Endothelial cell of umbilical vein (primary cell): Measurements from ENCODE around the gene MLPH. TPM values are rescaled to one million over a fixed set of nuclear protein-coding genes. Genes with fewer than 3 reads are reported as not detected.

ENCODE experiments used
- BruUV-seq: library from RNA; stranded (reverse); fragments of 400-500 nt; replicated peaks from 2 replicates; lab custom pipeline; 2021; lab: Mats Ljungman, UMichigan
- CTCF ChIA-PET: fragments of 300-600, 350-600 bp; sonication (Branson Sonifier 250); formaldehyde crosslinking; loops from one replicate; lab custom pipeline; 2021; ENCODE audit warnings: antibody characterized with exemption, inconsistent platforms; lab: Charles Lee
- POLR2A ChIA-PET: fragments of 300-600, 350-600 bp; sonication (Branson Sonifier 250); formaldehyde crosslinking; loops from one replicate; lab custom pipeline; 2021; ENCODE audit warnings: antibody characterized with exemption, inconsistent platforms; lab: Charles Lee
- DNase-seq: peaks from one replicate; pipeline ENCODE4 v3.0.0-alpha.2; 2011; ENCODE audit warnings: low read depth, low spot score
- FAIRE-seq: peaks from 2 replicates; lab custom pipeline; 2011; peaks lifted over from hg19 to GRCh38; lab: Jason Lieb, UNC
- H2AFZ ChIP-seq: 2 replicates; pipeline ENCODE4 v1.6.0; 2012; ENCODE audit warnings: low read depth, low read length, control low read depth, inconsistent platforms
- H3K27ac ChIP-seq: 2 replicates; pipeline ENCODE4 v1.5.1; 2011; ENCODE audit warnings: low read depth, mild to moderate bottlenecking, control low read depth, low read length, moderate library complexity; ENCODE audit not compliant: insufficient read depth
- H3K27me3 ChIP-seq, 2 experiments: 2 replicates each; pipeline versions ENCODE4 v1.6.0 to v1.6.1; 2011; ENCODE audit warnings: low read length in 2 of 2, mixed read lengths in 1 of 2; ENCODE audit not compliant: control insufficient read depth in 2 of 2, insufficient read depth in 2 of 2
- H3K36me3 ChIP-seq, 2 experiments: 2 replicates in 1 of 2; 3 replicates in 1 of 2; pipeline ENCODE4 v1.5.1; 2011; ENCODE audit warnings: low read length in 2 of 2, mild to moderate bottlenecking in 1 of 2, moderate library complexity in 1 of 2; ENCODE audit not compliant: control insufficient read depth in 2 of 2, insufficient read depth in 2 of 2; ENCODE audit errors: extremely low read depth in 1 of 2
- H3K4me1 ChIP-seq: 3 replicates; pipeline ENCODE4 v1.5.1; 2011; ENCODE audit warnings: mild to moderate bottlenecking, low read length; ENCODE audit not compliant: control insufficient read depth, insufficient read depth; ENCODE audit errors: extremely low read depth
- H3K4me2 ChIP-seq: 2 replicates; pipeline ENCODE4 v1.6.1; 2011; ENCODE audit warnings: low read length, control low read depth, mixed read lengths; ENCODE audit not compliant: insufficient read depth
- H3K4me3 ChIP-seq, 3 experiments: fragments of 200-600 bp in 1 of 3; sonication (generic), shearing (Covaris generic) in 1 of 3; replicated peaks in 1 of 3; 2 replicates each; pipeline ENCODE4 v1.5.1; 2011 to 2016; ENCODE audit warnings: control low read depth in 3 of 3, low read length in 3 of 3, mild to moderate bottlenecking in 2 of 3, inconsistent platforms in 1 of 3, low read depth in 1 of 3, moderate library complexity in 1 of 3; ENCODE audit not compliant: insufficient read depth in 1 of 3
- H3K79me2 ChIP-seq: 2 replicates; pipeline ENCODE4 v1.6.0; 2012; ENCODE audit warnings: low read length, inconsistent platforms; ENCODE audit not compliant: control insufficient read depth, insufficient read depth
- H3K9ac ChIP-seq: replicated peaks from 2 replicates; pipeline ENCODE3; 2011; ENCODE audit warnings: low read length, control low read depth; ENCODE audit not compliant: insufficient read depth; ENCODE audit errors: extremely low read depth
- H3K9me1 ChIP-seq: replicated peaks from 3 replicates; pipeline ENCODE4 v1.6.0; 2011; ENCODE audit warnings: mild to moderate bottlenecking, low read length; ENCODE audit not compliant: control insufficient read depth, insufficient read depth; ENCODE audit errors: extremely low read depth
- H3K9me3 ChIP-seq: replicated peaks from 2 replicates; pipeline ENCODE4 v1.5.1; 2012; ENCODE audit warnings: low read length, inconsistent platforms; ENCODE audit not compliant: control insufficient read depth, insufficient read depth
- H4K20me1 ChIP-seq: replicated peaks from 2 replicates; pipeline ENCODE3; 2011; ENCODE audit warnings: mild to moderate bottlenecking, low read length; ENCODE audit not compliant: control insufficient read depth, insufficient read depth; ENCODE audit errors: extremely low read depth
- EZH2 ChIP-seq: IDR thresholded peaks from 2 replicates; pipeline ENCODE4 v1.6.1; 2012; ENCODE audit warnings: borderline replicate concordance, low read depth, mild to moderate bottlenecking, moderate library complexity, low read length, inconsistent platforms; ENCODE audit not compliant: severe bottlenecking
- FOS ChIP-seq: IDR thresholded peaks from 2 replicates; pipeline ENCODE4 v1.6.1; 2011; ENCODE audit warnings: mild to moderate bottlenecking, low read length, moderate library complexity, borderline replicate concordance; ENCODE audit not compliant: insufficient read depth
- GATA2 ChIP-seq: IDR thresholded peaks from 2 replicates; pipeline ENCODE4 v1.7.0; 2011; ENCODE audit warnings: low read depth, mild to moderate bottlenecking, moderate library complexity, mixed read lengths, low read length; ENCODE audit not compliant: insufficient read length, insufficient read depth
- JUN ChIP-seq: IDR thresholded peaks from 2 replicates; pipeline ENCODE4 v1.6.1; 2011; ENCODE audit warnings: borderline replicate concordance, low read depth; ENCODE audit not compliant: insufficient read length, insufficient read depth
- MYC ChIP-seq: IDR thresholded peaks from one replicate; pipeline ENCODE4 v1.6.1; 2011; ENCODE audit warnings: mild to moderate bottlenecking, low read depth, low read length
- POLR2A ChIP-seq: IDR thresholded peaks from 2 replicates; pipeline ENCODE4 v1.6.1; 2012; ENCODE audit warnings: low read depth, mild to moderate bottlenecking, control low read depth, low read length
- POLR2AphosphoS5 ChIP-seq: IDR thresholded peaks from 2 replicates; pipeline ENCODE4 v1.6.1; 2012; ENCODE audit warnings: low read depth, mild to moderate bottlenecking, control low read depth, low read length, moderate library complexity; ENCODE audit not compliant: insufficient read depth
- dilution Hi-C: fragments of 300-500 bp; cut with MboI; formaldehyde crosslinking; loops from one replicate; pipeline ENCODE4 v1.15.0; 2019; ENCODE audit warnings: low sequenced_read_pairs; ENCODE audit not compliant: extremely low pct_ligation_motif_present
- intact Hi-C: fragments of 100-400 bp; cut with micrococcal nuclease; formaldehyde crosslinking; loops from one replicate; pipeline ENCODE4 v1.10.0; 2022
- polyA plus RNA-seq, 4 experiments: library from polyadenylated mRNA; depleted of rRNA in 3 of 4; stranded (reverse) in 3 of 4; unstranded in 1 of 4; fragments of >200 nt; gene quantifications; 2 replicates each; pipeline versions ENCODE4 v1.2.1 to v1.2.3, GENCODE V29; 2011 to 2012; ENCODE audit warnings: missing spikeins in 1 of 4
- total RNA-seq: library from RNA; stranded (reverse); gene quantifications from 2 replicates; pipeline ENCODE4 v1.2.3, GENCODE V29; 2021
- TF ChIP-seq, protein P1 (sequence below), 2 donors: IDR thresholded peaks; 1 replicate in 1 of 2; 2 replicates in 1 of 2; pipeline ENCODE4 v1.5.1; 2011; ENCODE audit warnings: low read length in 2 of 2, mild to moderate bottlenecking in 2 of 2, moderate library complexity in 2 of 2, control low read depth in 1 of 2, inconsistent platforms in 1 of 2, low read depth in 1 of 2; ENCODE audit not compliant: insufficient read depth in 1 of 2; ENCODE audit errors: extremely low read depth in 1 of 2
- TF ChIP-seq, protein P2 (sequence below): IDR thresholded peaks from 2 replicates; pipeline ENCODE4 v1.6.1; 2011; ENCODE audit not compliant: insufficient read depth, insufficient read length

Gene MLPH
- total and polyA plus RNA-seq, 2 donors (not counting 3 experiments of a cell fraction or from before 2014, with no cell fraction given) = not detected

DNA sequence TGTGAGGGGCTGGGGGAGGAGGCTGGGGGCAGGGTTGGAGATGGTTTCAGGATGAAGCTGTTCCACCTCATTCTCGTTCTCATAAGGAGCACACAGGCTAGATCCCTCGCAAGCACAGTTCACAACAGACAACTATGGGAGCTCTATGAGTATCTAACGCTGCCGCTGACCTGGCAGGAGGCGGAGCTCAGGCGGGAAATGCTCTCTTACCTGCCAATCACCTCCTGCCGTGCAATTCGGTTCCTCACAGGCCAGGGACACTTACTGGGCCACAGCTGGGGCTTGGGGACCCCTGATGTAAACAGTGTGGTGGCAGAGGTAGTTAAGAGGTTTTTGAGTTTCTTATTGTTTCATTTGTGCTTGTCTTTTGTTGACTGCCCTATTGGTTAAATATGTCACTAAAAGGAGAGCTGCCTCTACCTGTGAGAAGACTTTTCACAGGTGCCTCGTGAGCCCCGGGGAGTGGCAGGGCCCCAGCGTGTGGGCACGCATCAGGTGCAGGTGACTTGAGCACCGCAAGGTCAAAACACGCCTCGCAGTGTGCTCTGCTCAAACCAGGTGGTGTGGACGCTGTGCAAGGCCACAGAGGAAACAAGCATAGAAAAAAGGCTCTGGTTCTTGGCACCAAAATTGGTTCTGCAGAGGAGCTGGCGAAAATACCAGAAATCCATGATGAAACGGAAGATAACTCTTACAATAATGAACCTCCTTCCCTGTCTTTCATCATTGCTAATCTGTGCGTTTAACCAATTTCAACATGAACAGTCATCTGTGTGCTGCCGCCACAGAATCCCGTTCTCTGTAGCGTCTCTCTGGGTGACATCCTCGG is 10.2 kb downstream of the MLPH start:
- H2AFZ ChIP-seq = no peak overlapping the region
- BruUV-seq = no TSS peak
- intact Hi-C loops = no loop called here

More for the DNA sequence above, 10.2 kb downstream of the MLPH start:
- H3K9me3 ChIP-seq = no peaks in the 10 kb centered on the region
- FAIRE-seq = no peak
- H3K79me2 ChIP-seq = no peaks in the 10 kb centered on the region
- peaks cover 16% of the 10 kb centered on the region for H3K4me1 ChIP-seq
- no peaks in the 10 kb centered on the region for H3K36me3 ChIP-seq
- no peak overlapping the region for H3K4me3 ChIP-seq
- H3K27ac ChIP-seq = no peak overlapping the region
- dilution Hi-C loops = no loop called here
- no peak for DNase-seq
- CTCF ChIA-PET = interaction anchor here (1.0 to 2.1 kb wide), 2 partner anchors 15 to 75 kb away, joined by 3 to 6 read pairs; no protein-coding TSS in a partner anchor
- H4K20me1 ChIP-seq = no peaks in the 10 kb centered on the region
- POLR2A ChIA-PET = no interaction called here
- no peak overlapping the region for H3K4me2 ChIP-seq
- H3K27me3 ChIP-seq = peaks cover 3 to 4% of the 10 kb centered on the region in 2 experiments
- no peak for TF ChIP-seq POLR2A
- no peak for TF ChIP-seq EZH2
- TF ChIP-seq GATA2 = no peak
- TF ChIP-seq JUN = no peak
- no peak for TF ChIP-seq POLR2AphosphoS5
- TF ChIP-seq, protein P1, sequence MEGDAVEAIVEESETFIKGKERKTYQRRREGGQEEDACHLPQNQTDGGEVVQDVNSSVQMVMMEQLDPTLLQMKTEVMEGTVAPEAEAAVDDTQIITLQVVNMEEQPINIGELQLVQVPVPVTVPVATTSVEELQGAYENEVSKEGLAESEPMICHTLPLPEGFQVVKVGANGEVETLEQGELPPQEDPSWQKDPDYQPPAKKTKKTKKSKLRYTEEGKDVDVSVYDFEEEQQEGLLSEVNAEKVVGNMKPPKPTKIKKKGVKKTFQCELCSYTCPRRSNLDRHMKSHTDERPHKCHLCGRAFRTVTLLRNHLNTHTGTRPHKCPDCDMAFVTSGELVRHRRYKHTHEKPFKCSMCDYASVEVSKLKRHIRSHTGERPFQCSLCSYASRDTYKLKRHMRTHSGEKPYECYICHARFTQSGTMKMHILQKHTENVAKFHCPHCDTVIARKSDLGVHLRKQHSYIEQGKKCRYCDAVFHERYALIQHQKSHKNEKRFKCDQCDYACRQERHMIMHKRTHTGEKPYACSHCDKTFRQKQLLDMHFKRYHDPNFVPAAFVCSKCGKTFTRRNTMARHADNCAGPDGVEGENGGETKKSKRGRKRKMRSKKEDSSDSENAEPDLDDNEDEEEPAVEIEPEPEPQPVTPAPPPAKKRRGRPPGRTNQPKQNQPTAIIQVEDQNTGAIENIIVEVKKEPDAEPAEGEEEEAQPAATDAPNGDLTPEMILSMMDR (IDR thresholded peaks at IDR 0.05; ENCODE audit: extremely low read depth in 1 of 2, insufficient read depth in 1 of 2, low read depth in 1 of 2, low read length in 2 of 2) = no peak
- TF ChIP-seq, protein P2, sequence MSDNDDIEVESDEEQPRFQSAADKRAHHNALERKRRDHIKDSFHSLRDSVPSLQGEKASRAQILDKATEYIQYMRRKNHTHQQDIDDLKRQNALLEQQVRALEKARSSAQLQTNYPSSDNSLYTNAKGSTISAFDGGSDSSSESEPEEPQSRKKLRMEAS = no peak
- TF ChIP-seq MYC = no peak
- no peak for TF ChIP-seq FOS
- H3K9ac ChIP-seq = no peak overlapping the region
- no peaks in the 10 kb centered on the region for H3K9me1 ChIP-seq
